NCI-H146 treated with DMSO at 0.1 percent for 48 hours (cell line): ENCODE measurements around the gene CNGA1.

Experiments
- DNase-seq: peaks from one replicate; lab custom pipeline; 2025; ENCODE audit not compliant: unreplicated experiment; lab: John Stamatoyannopoulos, UW

The CNGA1 gene

GRCh38 chr4:47913330-47913729 lies 103.2 kb downstream of the CNGA1 start:
- DNase-seq, result no peak

GRCh38 chr4:47907089-47907646 lies 109.3 kb downstream of the CNGA1 start:
- no peak for DNase-seq

- peak; percentile 23 for DNase-seq
Measured at GRCh38 chr4:47899639-47900038, 116.8 kb downstream of the CNGA1 start.

- no peak for DNase-seq
Measured at GRCh38 chr4:47891928-47892327, 124.6 kb downstream of the CNGA1 start.
